ENCODE results near the gene TRIM16.
"Not testable (repeated sequence)": the region's sequence is repeated elsewhere in the genome, so short reads cannot be mapped to it uniquely, and the experiment has no call there.

Gene TRIM16

DNA sequence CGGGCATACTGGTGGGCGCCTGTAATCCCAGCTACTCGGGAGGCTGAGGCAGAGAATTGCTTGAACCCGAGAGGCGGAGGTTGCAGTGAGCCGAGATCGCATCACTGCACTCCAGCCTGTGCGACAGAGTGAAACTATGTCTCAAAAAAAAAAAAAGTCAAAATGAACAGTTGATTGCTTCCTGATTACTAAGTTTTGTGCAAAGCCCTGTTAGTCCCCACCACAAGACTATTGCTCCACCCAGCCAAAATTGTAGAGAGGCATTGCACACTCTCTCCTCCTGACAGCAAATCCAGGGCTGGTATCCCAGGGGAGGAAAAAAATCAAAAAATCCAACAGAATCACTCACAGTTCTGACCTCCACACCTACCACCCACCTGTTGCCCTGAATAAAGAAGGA is 91.2 kb downstream of the TRIM16 start:
- not testable (repeated sequence) for DNase-seq

DNA sequence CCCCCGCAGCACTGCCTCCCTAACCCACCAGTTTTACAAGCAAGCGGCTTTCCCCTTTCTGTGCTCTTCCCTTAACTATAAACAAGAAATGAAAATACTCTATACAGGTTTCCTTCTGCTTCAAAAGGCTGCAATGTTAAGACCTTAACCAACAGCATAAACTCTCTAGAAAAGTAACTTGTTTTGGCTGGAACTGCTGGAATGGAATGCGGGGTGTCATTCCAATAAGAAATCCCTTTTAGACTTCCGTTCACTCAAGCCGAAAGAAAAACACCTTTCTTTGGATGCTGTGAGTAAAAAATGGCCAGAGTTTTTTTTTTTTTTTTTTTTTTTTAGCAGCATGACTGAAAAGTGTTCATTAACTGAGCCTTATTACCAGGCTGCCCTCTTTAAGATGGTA is 92.1 kb downstream of the TRIM16 start:
- DNase-seq: not testable (repeated sequence)

DNA sequence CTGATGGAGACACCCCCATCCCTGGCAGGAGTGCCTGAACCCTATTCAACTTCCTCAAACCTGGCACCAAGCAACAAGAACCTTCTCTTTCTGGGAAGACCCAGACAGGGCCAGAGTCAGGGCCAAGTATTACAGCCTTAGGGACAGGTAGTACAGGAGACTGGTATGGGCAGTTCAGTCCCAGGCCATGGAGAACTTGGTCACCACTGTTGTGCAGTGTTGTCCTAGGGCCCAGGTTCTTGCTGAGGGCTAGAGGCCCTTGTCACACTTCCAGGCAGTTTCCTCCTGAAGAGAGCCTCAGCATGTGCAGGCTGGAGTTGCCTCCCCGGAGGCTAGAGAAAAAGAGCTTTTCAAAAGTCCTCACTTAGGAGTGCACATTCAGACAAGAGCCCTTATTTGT is 93.3 kb downstream of the TRIM16 start:
- DNase-seq: not testable (repeated sequence)

DNA sequence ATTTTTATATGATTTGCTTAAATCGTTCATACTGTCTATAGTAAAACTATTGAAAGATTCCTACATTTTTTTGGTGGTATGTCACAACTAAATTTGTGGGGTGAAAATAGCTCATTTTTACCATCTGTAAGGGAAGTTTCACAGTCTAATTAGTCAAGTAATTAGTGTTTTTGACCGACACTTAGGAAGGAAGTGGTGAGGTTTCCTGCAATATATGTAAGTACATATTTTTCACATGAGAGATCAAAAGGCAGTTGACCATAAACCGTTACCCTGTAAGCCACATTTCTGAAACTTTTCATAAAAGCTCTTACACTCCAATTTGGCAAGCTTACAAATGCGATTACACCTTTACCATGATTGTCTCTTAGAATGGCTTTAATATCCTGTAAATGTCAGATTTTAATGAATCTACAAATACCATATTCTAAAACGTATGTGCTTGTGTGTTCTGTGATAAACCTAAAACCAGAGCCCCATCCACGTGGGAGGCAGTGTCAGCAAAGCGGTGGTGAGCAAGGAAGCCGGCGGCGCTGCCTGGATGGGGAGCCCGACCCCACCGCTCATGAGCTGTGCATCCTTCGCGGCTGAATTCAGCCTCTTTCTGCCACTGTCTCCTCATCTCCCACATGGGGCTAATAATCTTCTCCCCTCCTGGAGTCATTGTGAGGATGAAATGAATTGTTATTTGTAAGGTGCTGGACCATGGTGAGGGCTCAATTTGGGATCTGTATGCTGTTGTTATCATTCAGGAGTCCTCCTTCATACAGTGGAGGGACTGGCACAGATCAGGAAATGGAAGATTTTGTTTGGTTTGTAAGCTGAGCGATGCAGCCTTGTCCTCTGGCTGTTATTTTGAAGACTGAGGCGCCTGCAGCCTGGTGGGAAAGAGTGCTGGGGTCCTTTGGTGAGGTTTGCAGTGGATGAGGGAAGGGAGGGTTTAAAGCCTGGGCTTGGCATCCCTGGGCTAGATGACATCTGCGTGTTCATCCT is 94.3 kb downstream of the TRIM16 start:
- DNase-seq: not testable (repeated sequence)

DNA sequence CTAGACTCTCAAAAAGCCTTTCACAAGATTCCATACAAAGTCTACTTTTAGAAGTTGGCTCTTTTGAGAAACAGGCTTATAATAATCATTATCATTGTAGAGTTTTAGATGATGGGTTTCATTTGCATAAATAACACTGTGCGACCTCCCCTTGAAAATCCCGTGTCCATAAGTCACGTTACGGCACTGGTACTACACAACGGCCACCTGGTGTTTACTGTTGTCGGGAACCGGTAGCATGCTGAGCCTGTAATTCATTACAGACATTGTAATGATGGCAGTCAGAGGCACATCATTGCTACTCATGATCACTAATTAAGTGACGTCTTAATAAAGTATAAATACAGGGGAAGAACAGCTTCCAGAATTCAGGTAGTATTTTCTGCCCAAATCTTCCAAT is 96.1 kb downstream of the TRIM16 start:
- DNase-seq: not testable (repeated sequence)

DNA sequence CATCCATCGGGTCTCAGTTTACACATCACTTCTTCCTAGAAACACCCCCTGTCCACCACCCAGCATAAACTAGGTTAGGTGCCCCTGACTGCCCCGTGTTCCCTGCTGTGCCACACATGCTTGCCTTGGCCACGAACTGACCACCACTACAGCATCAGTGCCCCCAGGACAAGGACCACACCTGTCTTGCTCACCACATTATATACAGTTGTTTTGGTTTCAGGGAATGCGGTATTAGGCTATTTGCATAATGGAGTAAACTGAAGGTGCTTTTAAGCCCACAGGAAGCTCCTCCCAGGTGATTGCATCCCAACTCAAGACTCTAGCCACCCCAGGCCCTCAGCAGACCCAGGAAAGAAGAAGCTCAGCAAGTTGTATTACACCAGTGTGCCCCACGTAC is 100.8 kb downstream of the TRIM16 start:
- DNase-seq: not testable (repeated sequence)

DNA sequence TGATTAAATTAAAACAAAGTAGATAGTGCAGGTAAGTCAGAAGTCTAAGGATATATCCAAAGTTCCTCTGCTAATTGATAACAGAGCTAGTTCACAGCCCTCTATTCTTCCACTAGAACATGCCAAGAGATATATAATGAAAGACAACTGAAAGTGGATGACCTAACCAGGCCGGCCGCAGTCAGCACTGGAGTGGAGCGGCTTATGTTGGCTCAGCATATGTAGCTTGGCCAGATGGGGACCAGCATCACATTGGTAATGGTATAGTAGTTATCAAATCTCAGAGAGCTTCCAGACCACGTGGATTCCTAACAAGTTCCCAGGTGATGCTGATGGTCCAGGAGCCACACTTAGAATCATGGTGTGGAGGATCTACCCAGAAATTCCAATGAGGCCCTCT is 102.6 kb downstream of the TRIM16 start:
- not testable (repeated sequence) for DNase-seq

Measured in GF-D8 (cell line).